Measurements from ENCODE around the gene BHLHA9. TPM values are rescaled to one million over a fixed set of nuclear protein-coding genes. Genes with fewer than 3 reads are reported as not detected.
"Not testable (repeated sequence)": the region's sequence is repeated elsewhere in the genome, so short reads cannot be mapped to it uniquely, and the experiment has no call there.

Gene BHLHA9
- not detected in 2 replicates for total RNA-seq

- intact Hi-C loops (cut with micrococcal nuclease), result loop anchor here (10.0 kb wide), 1 partner anchor 354 kb away; the partner anchor contains the start of gene SLC43A2
These were observed at the start of gene BHLHA9 for GRCh38 chr17:1270210-1271029. Gene BHLHA9 (plus strand): TSS chr17:1270444. CDS start chr17:1270564, 120 bp downstream.

- intact Hi-C loops (cut with micrococcal nuclease), result no loop called here
These were observed 49.0 kb upstream of the BHLHA9 start for GRCh38 chr17:1221209-1221608.

DNA sequence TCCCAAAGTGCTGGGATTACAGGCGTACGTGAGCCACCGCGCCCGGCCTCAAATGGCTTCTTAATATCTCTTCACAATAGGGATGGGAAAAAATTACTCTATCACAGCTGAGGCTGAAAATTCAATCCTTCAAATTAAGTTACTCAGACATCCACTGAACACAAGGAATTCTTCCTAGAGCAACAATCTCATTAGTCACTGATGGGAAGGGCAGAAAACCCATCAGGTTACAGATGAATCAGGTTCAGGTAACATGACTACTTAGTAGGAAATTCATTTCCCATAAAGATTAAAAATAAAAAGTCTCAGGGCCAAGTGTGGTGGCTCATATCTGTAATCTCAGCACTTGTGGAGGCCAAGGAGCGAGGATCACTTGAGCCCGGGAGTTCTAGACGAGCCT lies 47.9 kb upstream of the BHLHA9 start:
- intact Hi-C loops (cut with micrococcal nuclease), result no loop called here

DNA sequence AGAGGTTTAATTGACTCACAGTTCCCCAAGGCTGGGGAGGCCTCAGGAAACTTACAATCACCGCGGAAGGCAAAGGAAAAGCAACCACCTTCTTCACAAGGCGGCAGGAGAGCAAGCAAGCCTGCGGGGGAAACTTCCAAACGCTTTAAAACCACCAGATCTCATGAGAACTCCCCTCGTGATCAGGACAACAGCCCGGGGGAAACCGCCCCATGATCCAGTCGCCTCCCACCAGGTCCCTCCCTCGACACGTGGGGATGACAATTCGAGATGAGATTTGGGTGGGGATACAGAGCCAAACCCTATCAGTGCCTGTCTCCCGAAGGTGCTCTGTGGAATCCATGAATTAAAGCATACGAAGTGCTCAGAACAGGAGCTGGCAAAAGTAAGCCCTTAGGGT lies 46.6 kb upstream of the BHLHA9 start:
- intact Hi-C loops (cut with micrococcal nuclease), result no loop called here

DNA sequence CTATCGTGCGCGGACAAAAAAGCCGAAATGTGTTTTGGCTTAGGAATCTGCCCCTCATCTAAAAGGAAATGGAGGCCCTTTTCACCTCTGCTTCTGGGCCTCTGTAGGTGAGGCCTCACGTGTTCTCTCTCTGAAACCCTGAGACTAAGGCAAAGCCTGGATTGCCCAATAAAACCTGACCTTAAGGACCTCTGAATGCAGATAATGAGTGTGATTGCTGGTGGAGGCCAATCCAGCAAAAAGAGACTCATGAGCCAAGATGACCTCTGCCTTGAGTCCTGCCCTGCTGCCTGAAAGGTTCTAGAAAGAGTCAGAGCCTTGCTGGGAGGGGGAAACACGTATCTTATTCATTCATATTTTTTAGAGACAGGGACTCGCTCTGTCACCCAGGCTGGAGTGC lies 45.9 kb upstream of the BHLHA9 start:
- intact Hi-C loops (cut with micrococcal nuclease), result no loop called here

DNA sequence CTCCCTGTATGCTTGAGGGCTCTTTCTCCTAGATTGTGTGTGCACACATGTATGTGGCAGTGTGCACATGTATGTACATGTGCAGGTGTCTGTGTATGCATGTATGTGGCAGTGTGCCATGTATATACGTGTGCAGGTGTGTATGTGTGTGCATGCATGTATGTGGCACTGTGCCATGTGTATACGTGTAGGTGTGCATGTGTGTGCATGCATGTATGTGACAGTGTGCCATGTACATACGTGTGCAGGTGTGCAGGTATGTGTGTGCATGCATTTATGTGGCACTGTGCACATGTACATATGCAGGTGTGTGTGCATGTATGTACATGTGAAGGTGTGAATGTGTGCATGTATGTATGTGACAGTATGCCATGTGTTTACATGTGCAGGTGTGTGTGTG lies 43.9 kb upstream of the BHLHA9 start:
- intact Hi-C loops (cut with micrococcal nuclease), result no loop called here

- intact Hi-C loops (cut with micrococcal nuclease), result no loop called here
These were observed 42.9 kb upstream of the BHLHA9 start for GRCh38 chr17:1227365-1227764.

- intact Hi-C loops (cut with micrococcal nuclease), result no loop called here
These were observed 42.1 kb upstream of the BHLHA9 start for GRCh38 chr17:1227917-1228780.

GRCh38 chr17:1228781-1229348 lies 41.4 kb upstream of the BHLHA9 start:
- intact Hi-C loops (cut with micrococcal nuclease), result no loop called here

- intact Hi-C loops (cut with micrococcal nuclease), result no loop called here
These were observed 40.8 kb upstream of the BHLHA9 start for GRCh38 chr17:1229349-1229899.

GRCh38 chr17:1229900-1230501 lies 40.2 kb upstream of the BHLHA9 start:
- intact Hi-C loops (cut with micrococcal nuclease), result no loop called here

DNA sequence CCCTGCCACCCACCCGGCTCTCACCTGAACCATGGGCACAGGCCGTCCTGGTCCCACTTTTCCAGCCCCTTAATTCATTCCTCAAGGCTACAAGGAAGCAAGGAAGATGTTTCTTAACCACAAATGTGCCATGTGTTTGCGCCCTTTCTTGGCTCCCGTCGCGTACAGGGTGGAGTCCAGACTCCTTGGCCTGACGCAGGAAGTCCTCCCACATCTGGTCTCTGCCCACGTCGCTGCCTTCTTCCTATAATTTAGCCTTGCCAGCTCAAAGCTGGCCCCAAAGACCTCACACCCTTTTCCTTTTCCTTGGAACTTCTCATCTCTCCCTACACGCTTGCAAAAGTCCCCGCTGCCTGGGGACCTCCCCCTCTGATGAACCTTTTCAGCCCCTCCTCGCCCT lies 38.8 kb upstream of the BHLHA9 start:
- intact Hi-C loops (cut with micrococcal nuclease), result no loop called here

GRCh38 chr17:1232331-1232730 lies 37.9 kb upstream of the BHLHA9 start:
- intact Hi-C loops (cut with micrococcal nuclease), result no loop called here

- intact Hi-C loops (cut with micrococcal nuclease), result no loop called here
These were observed 37.5 kb upstream of the BHLHA9 start for GRCh38 chr17:1232786-1233185.

DNA sequence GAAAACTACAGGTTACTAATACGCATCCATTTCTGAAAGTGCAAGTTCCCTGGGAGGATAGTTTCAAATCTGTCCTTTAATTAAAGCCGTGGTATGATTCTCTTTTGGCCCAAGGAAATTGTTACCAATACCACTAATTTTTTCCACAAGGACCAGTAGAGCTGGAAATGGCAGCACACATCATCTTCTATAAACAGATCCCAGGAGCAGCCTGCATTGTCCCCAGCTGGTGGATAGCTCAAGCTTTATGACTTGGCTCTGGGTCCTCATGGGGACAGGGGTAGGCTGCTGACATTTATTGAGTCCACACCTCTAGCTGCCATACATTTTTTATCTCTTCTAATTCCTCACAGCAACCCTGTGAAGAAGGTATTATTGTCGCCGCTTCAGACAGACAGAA lies 35.8 kb upstream of the BHLHA9 start:
- intact Hi-C loops (cut with micrococcal nuclease), result no loop called here

DNA sequence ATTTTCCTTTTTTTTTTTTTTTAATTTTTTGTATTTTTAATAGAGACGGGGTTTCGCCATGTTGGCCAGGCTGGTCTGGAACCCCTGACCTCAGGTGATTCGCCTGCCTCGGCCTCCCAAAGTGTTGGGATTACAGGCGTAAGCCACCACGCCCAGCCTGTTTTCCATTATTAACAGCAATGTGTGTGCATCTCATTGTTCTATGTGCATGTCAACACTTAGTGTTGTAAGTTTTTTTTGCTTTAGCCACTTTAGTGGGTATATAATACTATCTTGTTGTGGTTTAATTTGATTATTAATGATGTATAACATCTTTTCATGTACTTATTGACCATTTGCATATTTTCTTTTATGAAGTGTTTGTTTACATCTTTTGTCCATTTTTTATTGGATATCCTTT lies 32.8 kb upstream of the BHLHA9 start:
- intact Hi-C loops (cut with micrococcal nuclease), result no loop called here

DNA sequence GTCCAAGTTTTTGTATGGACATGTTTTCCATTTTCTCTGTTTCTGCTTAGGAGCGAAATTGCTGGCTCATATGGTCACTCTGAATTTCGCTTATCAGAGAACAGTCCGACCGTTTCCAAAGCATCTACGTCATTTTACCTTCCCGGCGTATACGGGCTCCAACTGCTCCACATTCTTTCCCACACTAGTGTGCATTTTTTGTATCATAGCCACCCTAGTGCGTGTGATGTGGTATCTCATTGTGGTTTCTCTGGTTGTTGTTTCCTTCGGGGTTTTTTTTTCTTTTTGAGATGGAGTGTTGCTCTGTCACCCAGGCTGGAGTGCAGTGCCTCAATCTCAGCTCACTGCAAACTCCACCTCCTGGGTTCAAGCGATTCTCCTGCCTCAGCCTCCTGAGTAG lies 31.0 kb upstream of the BHLHA9 start:
- intact Hi-C loops (cut with micrococcal nuclease), result no loop called here

DNA sequence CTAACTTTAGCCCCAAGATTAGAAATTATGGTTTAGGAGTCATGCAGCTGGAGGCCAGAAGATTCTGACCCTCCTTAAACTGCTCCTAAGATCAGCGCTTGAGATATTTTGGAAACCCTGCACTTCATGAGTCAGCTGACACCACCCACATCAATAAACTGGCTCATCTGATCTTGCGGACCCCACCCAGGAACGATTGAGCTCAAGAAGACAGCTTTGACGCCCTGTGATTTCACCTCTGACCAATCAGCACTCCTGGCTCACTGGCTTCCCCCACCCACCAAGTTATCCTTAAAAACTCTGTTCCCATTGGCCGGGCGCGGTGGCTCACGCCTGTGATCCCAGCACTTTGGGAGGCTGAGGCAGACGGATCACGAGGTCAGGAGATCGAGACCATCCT lies 29.8 kb upstream of the BHLHA9 start:
- intact Hi-C loops (cut with micrococcal nuclease), result not testable (repeated sequence)

GRCh38 chr17:1241929-1242328 lies 28.3 kb upstream of the BHLHA9 start:
- intact Hi-C loops (cut with micrococcal nuclease), result no loop called here

DNA sequence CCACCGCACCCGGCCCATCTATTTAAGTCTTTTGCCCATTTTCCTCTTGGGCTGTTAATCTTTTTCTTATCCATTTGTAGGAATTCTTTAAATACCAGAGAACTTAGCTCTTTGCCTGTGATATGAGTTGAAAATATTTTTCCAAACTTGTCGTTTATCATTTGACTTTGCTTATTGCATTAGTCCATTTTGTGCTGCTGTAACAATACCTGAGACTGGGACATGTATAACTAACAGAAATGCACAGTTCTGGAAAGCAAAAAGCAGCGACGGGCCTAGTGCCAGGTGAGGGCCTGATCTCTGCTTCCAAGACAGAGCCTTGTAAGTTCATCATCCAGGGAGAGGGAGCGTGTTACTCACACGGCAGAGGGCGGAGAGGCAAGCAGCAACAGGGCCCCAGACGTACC lies 25.6 kb upstream of the BHLHA9 start:
- intact Hi-C loops (cut with micrococcal nuclease), result no loop called here

Measured in T-helper 2 cell treated with Interferon-gamma antibody and Interleukin-4, amounts not matched to agents 100 ng/mL and 5 ng/mL, for 36 hours (primary cell).